Loucy (cell line): ENCODE results near the gene FTSJ3.

Experiments used
- H2AFZ ChIP-seq: fragments of 200-600 bp; sonication (generic); 2 replicates; pipeline ENCODE4 v1.6.0; 2016; ENCODE audit warnings: antibody characterized with exemption, mild to moderate bottlenecking, low read length, moderate library complexity
- H3F3A ChIP-seq: fragments of 200-600 bp; 2 replicates; pipeline ENCODE4 v1.6.0; 2016; ENCODE audit warnings: antibody characterized with exemption, low read depth, mild to moderate bottlenecking
- H3K27me3 ChIP-seq: fragments of 200-600 bp; sonication (generic); 2 replicates; pipeline ENCODE4 v1.6.1; 2014; ENCODE audit warnings: low read length, mild to moderate bottlenecking; ENCODE audit not compliant: insufficient read depth, poor library complexity, severe bottlenecking
- H3K36me3 ChIP-seq: fragments of 200-600 bp; sonication (generic); 2 replicates; pipeline ENCODE4 v1.6.1; 2016; ENCODE audit warnings: low read length; ENCODE audit not compliant: insufficient read depth
- H3K4me1 ChIP-seq: fragments of 200-600 bp; sonication (generic); 2 replicates; pipeline ENCODE4 v1.5.1; 2014; ENCODE audit warnings: low read length, mild to moderate bottlenecking; ENCODE audit not compliant: insufficient read depth, poor library complexity, severe bottlenecking
- H3K4me2 ChIP-seq: fragments of 200-600 bp; sonication (generic); 2 replicates; pipeline ENCODE4 v1.6.0; 2014; ENCODE audit warnings: antibody characterized with exemption, low read length, low read depth, mild to moderate bottlenecking; ENCODE audit not compliant: poor library complexity, severe bottlenecking
- H3K4me3 ChIP-seq: fragments of 200-600 bp; sonication (generic); 2 replicates; pipeline ENCODE4 v1.5.1; 2014; ENCODE audit warnings: low read length, mild to moderate bottlenecking, mixed read lengths; ENCODE audit not compliant: poor library complexity, severe bottlenecking
- H3K79me2 ChIP-seq: fragments of 200-600 bp; sonication (generic); 2 replicates; pipeline ENCODE4 v1.6.1; 2014; ENCODE audit warnings: low read length; ENCODE audit not compliant: insufficient read depth
- H3K9ac ChIP-seq: fragments of 200-600 bp; sonication (generic); 2 replicates; pipeline ENCODE4 v1.6.0; 2014; ENCODE audit warnings: mild to moderate bottlenecking, low read depth, low read length, moderate library complexity; ENCODE audit not compliant: poor library complexity, severe bottlenecking
- H3K9me2 ChIP-seq: fragments of 200-600 bp; sonication (generic); replicated peaks from 2 replicates; pipeline ENCODE4 v1.6.1; 2016; ENCODE audit warnings: low read depth, low read length, mixed read lengths
- H3K9me3 ChIP-seq: fragments of 200-600 bp; sonication (generic); 2 replicates; pipeline ENCODE4 v1.6.1; 2014; ENCODE audit warnings: mild to moderate bottlenecking, antibody characterized with exemption, low read length, low read depth; ENCODE audit not compliant: insufficient read depth
- H4K20me1 ChIP-seq: fragments of 200-600 bp; sonication (generic); 2 replicates; pipeline ENCODE4 v1.6.0; 2014; ENCODE audit warnings: antibody characterized with exemption, low read length, mild to moderate bottlenecking; ENCODE audit not compliant: insufficient read depth, poor library complexity, severe bottlenecking
- CTCF ChIP-seq: fragments of 200-600 bp; sonication (generic); conservative IDR thresholded peaks from 2 replicates; pipeline ENCODE4 v1.5.1; 2014; ENCODE audit warnings: mild to moderate bottlenecking, antibody characterized with exemption, low read length
- EZH2phosphoT487 ChIP-seq: fragments of 200-600 bp; IDR thresholded peaks from 2 replicates; pipeline ENCODE4 v1.6.1; 2018; ENCODE audit warnings: antibody characterized with exemption, mild to moderate bottlenecking, moderate library complexity, borderline replicate concordance

FTSJ3 gene

GRCh38 chr17:63805591-63805990, 21.9 kb downstream of the FTSJ3 start:
- Histone ChIP-seq H3K27me3 (no peaks in the 10 kb centered on the region), H3K79me2 (no peaks in the 10 kb centered on the region), H3K9me3 (no peaks in the 10 kb centered on the region)

GRCh38 chr17:63804328-63804727, 23.1 kb downstream of the FTSJ3 start:
- Histone ChIP-seq H3K27me3 (no peaks in the 10 kb centered on the region), H3K4me3 (no peak overlapping the region), H3F3A (no peaks in the 10 kb centered on the region), H4K20me1 (no peaks in the 10 kb centered on the region), H3K9ac (no peak overlapping the region), H3K4me2 (no peak overlapping the region), H2AFZ (no peak overlapping the region), H3K36me3 (peaks cover 99% of the 10 kb centered on the region), H3K79me2 (no peaks in the 10 kb centered on the region), H3K9me2 (no peaks in the 10 kb centered on the region), H3K4me1 (no peaks in the 10 kb centered on the region), H3K9me3 (no peaks in the 10 kb centered on the region)
- no peak for TF ChIP-seq CTCF
- no peak for TF ChIP-seq EZH2phosphoT487

More at GRCh38 chr17:63805591-63805990, 21.9 kb downstream of the FTSJ3 start:
- Histone ChIP-seq H3K9me2 (no peaks in the 10 kb centered on the region), H3K4me3 (no peak overlapping the region), H3K36me3 (peaks cover 99% of the 10 kb centered on the region), H4K20me1 (no peaks in the 10 kb centered on the region), H3K4me1 (no peaks in the 10 kb centered on the region), H2AFZ (no peak overlapping the region), H3K4me2 (no peak overlapping the region), H3K9ac (no peak overlapping the region), H3F3A (no peaks in the 10 kb centered on the region)
- TF ChIP-seq CTCF (no peak), EZH2phosphoT487 (no peak)

- TF ChIP-seq EZH2phosphoT487: no peak
- TF ChIP-seq CTCF: no peak
- Histone ChIP-seq H3K79me2 (peaks cover 8% of the 10 kb centered on the region), H3K9ac (no peak overlapping the region), H3K36me3 (peaks cover 99% of the 10 kb centered on the region), H3K4me1 (no peaks in the 10 kb centered on the region), H3K4me3 (no peak overlapping the region), H2AFZ (no peak overlapping the region), H3K4me2 (no peak overlapping the region), H3K27me3 (no peaks in the 10 kb centered on the region), H3K9me2 (no peaks in the 10 kb centered on the region), H4K20me1 (peaks cover 12% of the 10 kb centered on the region), H3K9me3 (no peaks in the 10 kb centered on the region), H3F3A (no peaks in the 10 kb centered on the region)
These were observed 26.7 kb downstream of the FTSJ3 start for GRCh38 chr17:63800783-63801182.
